Fibroblast of skin of abdomen (primary cell): ENCODE data around the gene MYDGF.

ENCODE experiments used
- DNase-seq: peaks from one replicate; pipeline ENCODE4 v3.0.0-alpha.2; 2013

The MYDGF gene

GRCh38 chr19:4640247-4641000 lies 29.7 kb downstream of the MYDGF start:
- DNase-seq, result no peak

- DNase-seq, result no peak
These were observed 30.5 kb downstream of the MYDGF start for GRCh38 chr19:4639531-4640246.

- DNase-seq, result peak; percentile 95
These were observed 31.2 kb downstream of the MYDGF start, which contains the start of gene TNFAIP8L1 for GRCh38 chr19:4638828-4639530. TNFAIP8L1 (plus strand) TSS chr19:4639516; CDS start chr19:4651870, 12,354 bp downstream.

GRCh38 chr19:4638317-4638716 lies 31.8 kb downstream of the MYDGF start:
- DNase-seq, result no peak

- DNase-seq, result no peak
These were observed 33.4 kb downstream of the MYDGF start for GRCh38 chr19:4636761-4637160.

- peak; percentile 60 for DNase-seq
These were observed 33.9 kb downstream of the MYDGF start for GRCh38 chr19:4636151-4636717.

- DNase-seq, result no peak
These were observed 34.4 kb downstream of the MYDGF start for GRCh38 chr19:4635754-4636116.

GRCh38 chr19:4633140-4633967 lies 36.8 kb downstream of the MYDGF start:
- DNase-seq, result peak; percentile 69

GRCh38 chr19:4624733-4625362 lies 45.3 kb downstream of the MYDGF start:
- no peak for DNase-seq

GRCh38 chr19:4624301-4624700 lies 45.8 kb downstream of the MYDGF start:
- DNase-seq, result no peak

GRCh38 chr19:4622695-4623421 lies 47.3 kb downstream of the MYDGF start:
- DNase-seq, result no peak

- no peak for DNase-seq
These were observed 49.5 kb downstream of the MYDGF start for GRCh38 chr19:4620675-4621074.

- no peak for DNase-seq
These were observed 50.4 kb downstream of the MYDGF start for GRCh38 chr19:4619668-4620294.

- no peak for DNase-seq
These were observed 52.1 kb downstream of the MYDGF start for GRCh38 chr19:4618019-4618418.

- no peak for DNase-seq
These were observed 56.8 kb downstream of the MYDGF start for GRCh38 chr19:4613254-4613751.

GRCh38 chr19:4609878-4610511 lies 60.1 kb downstream of the MYDGF start:
- DNase-seq, result no peak
